ENCODE data around the gene UGT1A4. TPM values are rescaled to one million over a fixed set of nuclear protein-coding genes. Genes with fewer than 3 reads are reported as not detected.

Gene UGT1A4
- total and polyA plus RNA-seq, 7 donors, result 0.50 to 0.60 TPM; not detected in 5

- intact Hi-C loops (cut with DNase I), result no loop called here
- TF ChIP-seq POLR2AphosphoS5 (IDR thresholded peaks at IDR 0.05) (no peak), EP300 (IDR thresholded peaks at IDR 0.05) (no peak), CTCF (IDR thresholded peaks at IDR 0.05) (no peak), POLR2A (IDR thresholded peaks at IDR 0.05) (no peak)
- H3K27ac ChIP-seq, result no peak overlapping the region
- H3K9me3 ChIP-seq, result no peaks in the 10 kb centered on the region
- no peak for DNase-seq
- H3K4me3 ChIP-seq, result no peak overlapping the region
- no peaks in the 10 kb centered on the region for H3K27me3 ChIP-seq
- no peaks in the 10 kb centered on the region for H3K36me3 ChIP-seq
- no peaks in the 10 kb centered on the region for H3K4me1 ChIP-seq
- WGBS, 2 donors, result 70 to 78% methylated on average over 4 of the region's 4 CpGs
Measured at GRCh38 chr2:233766416-233766815, 47.9 kb downstream of the UGT1A4 start.

- intact Hi-C loops (cut with DNase I), result no loop called here
- TF ChIP-seq POLR2AphosphoS5 (IDR thresholded peaks at IDR 0.05), result no peak
- no peak for TF ChIP-seq POLR2A (IDR thresholded peaks at IDR 0.05)
- no peak for TF ChIP-seq EP300 (IDR thresholded peaks at IDR 0.05)
- no peak for TF ChIP-seq CTCF (IDR thresholded peaks at IDR 0.05)
- H3K27ac ChIP-seq, result no peak overlapping the region
- H3K9me3 ChIP-seq, result no peaks in the 10 kb centered on the region
- no peaks in the 10 kb centered on the region for H3K4me1 ChIP-seq
- no peak for DNase-seq
- WGBS, 2 donors, result 84 to 94% methylated on average over 4 of the region's 4 CpGs
- H3K27me3 ChIP-seq, result no peaks in the 10 kb centered on the region
- no peak overlapping the region for H3K4me3 ChIP-seq
- H3K36me3 ChIP-seq, result no peaks in the 10 kb centered on the region
Measured at GRCh38 chr2:233768076-233768475, 49.5 kb downstream of the UGT1A4 start.

GRCh38 chr2:233769260-233769659 is 50.7 kb downstream of the UGT1A4 start:
- TF ChIP-seq EP300 (IDR thresholded peaks at IDR 0.05), result no peak
- TF ChIP-seq POLR2A (IDR thresholded peaks at IDR 0.05), result no peak
- TF ChIP-seq POLR2AphosphoS5 (IDR thresholded peaks at IDR 0.05), result no peak
- no peak for TF ChIP-seq CTCF (IDR thresholded peaks at IDR 0.05)
- H3K27ac ChIP-seq, result no peak overlapping the region
- 94 to 96% methylated on average over 9 of the region's 9 CpGs for WGBS, 2 donors
- no peak for DNase-seq
- intact Hi-C loops (cut with DNase I), result no loop called here
- H3K27me3 ChIP-seq, result no peaks in the 10 kb centered on the region
- H3K4me1 ChIP-seq, result no peaks in the 10 kb centered on the region
- no peak overlapping the region for H3K4me3 ChIP-seq
- H3K36me3 ChIP-seq, result no peaks in the 10 kb centered on the region
- H3K9me3 ChIP-seq, result no peaks in the 10 kb centered on the region

GRCh38 chr2:233772153-233772552 is 53.6 kb downstream of the UGT1A4 start:
- no peak overlapping the region for H3K4me3 ChIP-seq
- H3K4me1 ChIP-seq, result no peaks in the 10 kb centered on the region
- DNase-seq, result no peak
- no peaks in the 10 kb centered on the region for H3K27me3 ChIP-seq
- no peaks in the 10 kb centered on the region for H3K9me3 ChIP-seq
- no peak overlapping the region for H3K27ac ChIP-seq
- intact Hi-C loops (cut with DNase I), result no loop called here
- H3K36me3 ChIP-seq, result no peaks in the 10 kb centered on the region
- TF ChIP-seq POLR2AphosphoS5 (IDR thresholded peaks at IDR 0.05), result no peak
- no peak for TF ChIP-seq POLR2A (IDR thresholded peaks at IDR 0.05)
- no peak for TF ChIP-seq EP300 (IDR thresholded peaks at IDR 0.05)
- no peak for TF ChIP-seq CTCF (IDR thresholded peaks at IDR 0.05)
- WGBS, 2 donors, result 93 to 95% methylated on average over 16 of the region's 16 CpGs

- no peak overlapping the region for H3K4me3 ChIP-seq
- intact Hi-C loops (cut with DNase I), result no loop called here
- TF ChIP-seq CTCF (IDR thresholded peaks at IDR 0.05) (no peak), POLR2AphosphoS5 (IDR thresholded peaks at IDR 0.05) (no peak), EP300 (IDR thresholded peaks at IDR 0.05) (no peak), POLR2A (IDR thresholded peaks at IDR 0.05) (no peak)
- WGBS, 2 donors, result 69 to 76% methylated on average over 5 of the region's 5 CpGs
- H3K4me1 ChIP-seq, result no peaks in the 10 kb centered on the region
- no peak overlapping the region for H3K27ac ChIP-seq
- DNase-seq, result no peak
- H3K36me3 ChIP-seq, result no peaks in the 10 kb centered on the region
- no peaks in the 10 kb centered on the region for H3K27me3 ChIP-seq
- no peaks in the 10 kb centered on the region for H3K9me3 ChIP-seq
Measured at GRCh38 chr2:233772583-233772982, 54.0 kb downstream of the UGT1A4 start.
